GM18517 (cell line): ENCODE measurements around the gene TCF23.
"Not testable (repeated sequence)": the region's sequence is repeated elsewhere in the genome, so short reads cannot be mapped to it uniquely, and the experiment has no call there.

ENCODE experiments used
- ATAC-seq: cut with Tn5 transposase; IDR thresholded peaks from one replicate; pipeline ENCODE4 v1.9.1; 2021; ENCODE audit warnings: mild to moderate bottlenecking, moderate library complexity; ENCODE audit not compliant: unreplicated experiment

TCF23 gene

GRCh38 chr2:27184115-27184514, 35.3 kb downstream of the TCF23 start:
- ATAC-seq, result no peak

- ATAC-seq, result no peak
These were observed 36.7 kb downstream of the TCF23 start for GRCh38 chr2:27185331-27186026.

- ATAC-seq, result no peak
These were observed 38.0 kb downstream of the TCF23 start for GRCh38 chr2:27186613-27187345.

GRCh38 chr2:27189989-27190388, 41.2 kb downstream of the TCF23 start:
- ATAC-seq, result no peak

GRCh38 chr2:27191070-27191829, 42.4 kb downstream of the TCF23 start:
- ATAC-seq, result no peak

- ATAC-seq, result no peak
These were observed 45.9 kb downstream of the TCF23 start for GRCh38 chr2:27194538-27195354.

- ATAC-seq, result not testable (repeated sequence)
These were observed 47.0 kb downstream of the TCF23 start for GRCh38 chr2:27195799-27196198.

- not testable (repeated sequence) for ATAC-seq
These were observed 49.3 kb downstream of the TCF23 start for GRCh38 chr2:27198068-27198467.

- ATAC-seq, result no peak
These were observed 49.8 kb downstream of the TCF23 start for GRCh38 chr2:27198627-27199026.

- no peak for ATAC-seq
These were observed 50.4 kb downstream of the TCF23 start for GRCh38 chr2:27199241-27199640.

GRCh38 chr2:27201675-27202074, 52.9 kb downstream of the TCF23 start:
- ATAC-seq, result no peak

- no peak for ATAC-seq
These were observed 54.0 kb downstream of the TCF23 start for GRCh38 chr2:27202854-27203253.

GRCh38 chr2:27203741-27204140, 54.9 kb downstream of the TCF23 start:
- no peak for ATAC-seq

- ATAC-seq, result no peak
These were observed 55.8 kb downstream of the TCF23 start for GRCh38 chr2:27204566-27204965.

- no peak for ATAC-seq
These were observed 56.4 kb downstream of the TCF23 start for GRCh38 chr2:27205206-27205605.

GRCh38 chr2:27206346-27206745, 57.5 kb downstream of the TCF23 start:
- ATAC-seq, result no peak
